A549 (cell line): ENCODE data around the gene MYLK4. TPM values are rescaled to one million over a fixed set of nuclear protein-coding genes. Genes with fewer than 3 reads are reported as not detected.

Experiments used
- ATAC-seq, 2 experiments: fragments of 200-7000 bp in 1 of 2; fragments of >200 bp in 1 of 2; cut with Nextera tagmentation in 1 of 2; cut with Tn5 transposase in 1 of 2; 3 replicates each; pipeline versions ENCODE4 v1.8.0 to v1.9.1; 2018 to 2020; ENCODE audit warnings: mild to moderate bottlenecking in 1 of 2, moderate library complexity in 1 of 2
- CTCF ChIA-PET: fragments of 300-600 bp; sonication (Branson Sonifier 250); formaldehyde crosslinking; extraction: SDS; loops from one replicate; lab custom pipeline; 2021; ENCODE audit warnings: antibody characterized with exemption, inconsistent platforms; lab: Yijun Ruan, JAX
- POLR2A ChIA-PET: fragments of 350-600 bp; formaldehyde crosslinking; extraction: SDS; loops from one replicate; lab custom pipeline; 2021; ENCODE audit warnings: antibody characterized with exemption, inconsistent platforms; lab: Yijun Ruan, JAX
- DNase-seq, 2 experiments: peaks; one replicate each; pipeline versions ENCODE4 v3.0.0 to v3.0.0-alpha.2; 2011 to 2016; ENCODE audit warnings: low read depth in 1 of 2, low spot score in 1 of 2
- FAIRE-seq: peaks from 2 replicates; lab custom pipeline; 2011; peaks lifted over from hg19 to GRCh38; lab: Jason Lieb, UNC
- H3K27ac ChIP-seq, 2 experiments: fragments of >200 bp; sonication (Bioruptor Twin); formaldehyde crosslinking; 3 replicates each; pipeline ENCODE4 v1.5.1; 2016 to 2017
- H3K4me1 ChIP-seq: fragments of >200 bp; sonication (Bioruptor Twin); formaldehyde crosslinking; 3 replicates; pipeline ENCODE4 v1.6.1; 2016
- H3K4me2 ChIP-seq: fragments of >200 bp; sonication (Bioruptor Twin); formaldehyde crosslinking; 3 replicates; pipeline ENCODE4 v1.6.1; 2016
- H3K4me3 ChIP-seq: fragments of >200 bp; sonication (Bioruptor Twin); formaldehyde crosslinking; 3 replicates; pipeline ENCODE4 v1.5.1; 2016
- H3K9me3 ChIP-seq: fragments of >200 bp; sonication (Bioruptor Twin); formaldehyde crosslinking; 3 replicates; pipeline ENCODE4 v1.6.1; 2016
- BCL3 ChIP-seq: fragments of >200 bp; sonication (Bioruptor Twin); formaldehyde crosslinking; IDR thresholded peaks from 3 replicates; pipeline ENCODE4 v1.6.1; 2016
- CEBPB ChIP-seq, 2 experiments: fragments of >200 bp in 1 of 2; sonication (Bioruptor Twin) in 1 of 2; formaldehyde crosslinking in 1 of 2; IDR thresholded peaks; 2 replicates each; pipeline ENCODE4 v1.6.1; 2012 to 2016
- CHD2 ChIP-seq: fragments of 150-350 bp; IDR thresholded peaks from 2 replicates; pipeline ENCODE4 v1.6.1; 2014; ENCODE audit warnings: low read length; ENCODE audit not compliant: partially characterized antibody
- CHD4 ChIP-seq: fragments of 200-600 bp; sonication (generic); IDR thresholded peaks from 2 replicates; pipeline ENCODE4 v1.6.1; 2016; ENCODE audit warnings: antibody characterized with exemption, mild to moderate bottlenecking, borderline replicate concordance
- EP300 ChIP-seq, 2 experiments: fragments of >200 bp; sonication (Bioruptor Twin); formaldehyde crosslinking; IDR thresholded peaks; 2 replicates in 1 of 2; 3 replicates in 1 of 2; pipeline ENCODE4 v1.6.1; 2016 to 2017
- ESRRA ChIP-seq: fragments of 150-350 bp; IDR thresholded peaks from 2 replicates; pipeline ENCODE4 v1.6.1; 2014; ENCODE audit warnings: mild to moderate bottlenecking, low read length, borderline replicate concordance
- FOXS1 ChIP-seq: fragments of 250-450 bp; sonication (Bioruptor Pico); IDR thresholded peaks from 2 replicates; pipeline ENCODE4 v1.5.0; 2020; ENCODE audit warnings: mild to moderate bottlenecking, moderate library complexity
- GATA3 ChIP-seq: IDR thresholded peaks from 2 replicates; pipeline ENCODE4 v1.6.1; 2012; ENCODE audit warnings: borderline replicate concordance
- HEYL ChIP-seq: fragments of 250-450 bp; sonication (Bioruptor Pico); IDR thresholded peaks from 2 replicates; pipeline ENCODE4 v1.8.0; 2021; ENCODE audit warnings: mild to moderate bottlenecking, moderate library complexity
- HOXA7 ChIP-seq: fragments of 250-450 bp; sonication (Bioruptor Pico); IDR thresholded peaks from 2 replicates; pipeline ENCODE4 v1.5.0; 2020; ENCODE audit warnings: mild to moderate bottlenecking, moderate library complexity
- HOXB5 ChIP-seq: fragments of 250-450 bp; sonication (Bioruptor Pico); IDR thresholded peaks from 2 replicates; pipeline ENCODE4 v1.5.0; 2020; ENCODE audit warnings: mild to moderate bottlenecking, moderate library complexity
- MAFK ChIP-seq: fragments of 450-650 bp; IDR thresholded peaks from 2 replicates; pipeline ENCODE4 v1.6.1; 2014; ENCODE audit not compliant: partially characterized antibody
- MAZ ChIP-seq: fragments of 150-350 bp; IDR thresholded peaks from 2 replicates; pipeline ENCODE4 v1.6.1; 2014; ENCODE audit warnings: antibody characterized with exemption, low read depth, low read length, borderline replicate concordance
- NFE2L2 ChIP-seq: fragments of 150-350 bp; conservative IDR thresholded peaks from 2 replicates; pipeline ENCODE4 v1.6.1; 2014; ENCODE audit warnings: low read length
- NPAS2 ChIP-seq: fragments of 250-450 bp; sonication (Bioruptor Pico); IDR thresholded peaks from 2 replicates; pipeline ENCODE4 v1.8.0; 2022; ENCODE audit warnings: mild to moderate bottlenecking, moderate library complexity, borderline replicate concordance
- SREBF2 ChIP-seq: fragments of 450-650 bp; IDR thresholded peaks from 2 replicates; pipeline ENCODE4 v1.6.1; 2014; ENCODE audit warnings: mild to moderate bottlenecking, moderate library complexity
- ZFP36 ChIP-seq: fragments of 450-650 bp; IDR thresholded peaks from 2 replicates; pipeline ENCODE4 v1.6.1; 2014; ENCODE audit warnings: borderline replicate concordance; ENCODE audit not compliant: partially characterized antibody
- ZSCAN20 ChIP-seq: fragments of 250-450 bp; sonication (Bioruptor Pico); IDR thresholded peaks from 2 replicates; pipeline ENCODE4 v1.8.0; 2022; ENCODE audit warnings: mild to moderate bottlenecking, moderate library complexity
- WGBS: methylation state at CpG from one replicate; pipeline ENCODE4 v1.1.6; 2017; ENCODE audit errors: missing lambda C conversion rate; 5-methylcytosine and 5-hydroxymethylcytosine counted together
- polyA plus RNA-seq, 4 experiments: library from polyadenylated mRNA; depleted of rRNA in 3 of 4; stranded (reverse); fragments of >200 nt; fragmentation: RNase III in 1 of 4; extraction: RNeasy Plus Mini Kit Qiagen cat#74134 plus additional on column Dnase treatment in 1 of 4; gene quantifications; 2 replicates in 3 of 4; 3 replicates in 1 of 4; pipeline ENCODE4 v1.2.3, GENCODE V29; 2011 to 2017
- TF ChIP-seq, protein P1 (sequence below): fragments of 450-650 bp; IDR thresholded peaks from 2 replicates; pipeline ENCODE4 v1.6.1; 2014; ENCODE audit warnings: antibody characterized with exemption
- TF ChIP-seq, protein P2 (sequence below): fragments of 150-350 bp; IDR thresholded peaks from 2 replicates; pipeline ENCODE4 v1.6.1; 2014; ENCODE audit warnings: low read depth, mild to moderate bottlenecking, low read length
- TF ChIP-seq, protein P3 (sequence below): fragments of 250-450 bp; sonication (Bioruptor Pico); IDR thresholded peaks from 2 replicates; pipeline ENCODE4 v1.5.0; 2021; ENCODE audit warnings: mild to moderate bottlenecking, moderate library complexity, borderline replicate concordance

MYLK4 gene
- polyA plus RNA-seq, 2 of the 4 experiments (the other 2 are of a cell fraction) = 0.14 to 0.21 TPM

- H3K27ac ChIP-seq = peak overlapping the region; percentile 81 to 95
- CTCF ChIA-PET = interaction anchor here (0.9 to 5.2 kb wide), 9 partner anchors 12 to 1036 kb away, joined by 3 to 49 read pairs (median 13); no protein-coding TSS in a partner anchor
- no peaks in the 10 kb centered on the region for H3K9me3 ChIP-seq
- H3K4me2 ChIP-seq = peak overlapping the region; percentile 9; the same call in 1 of the 3 replicates
- FAIRE-seq (no peak), ATAC-seq (no peak), DNase-seq (no peak)
- H3K4me3 ChIP-seq = no peak overlapping the region
- POLR2A ChIA-PET = no interaction called here
- TF ChIP-seq ZFP36 (no peak), MAZ (no peak), EP300 (IDR thresholded peaks at IDR 0.05) (no peak), HEYL (CRISPR knock-in tag) (no peak), CHD2 (no peak), ZSCAN20 (CRISPR knock-in tag) (no peak), ESRRA (no peak), HOXB5 (CRISPR knock-in tag) (no peak), SREBF2 (no peak), BCL3 (no peak), GATA3 (no peak), CEBPB (IDR thresholded peaks at IDR 0.05) (no peak), NPAS2 (CRISPR knock-in tag) (no peak), MAFK (no peak), CHD4 (no peak)
- TF ChIP-seq, protein P1, sequence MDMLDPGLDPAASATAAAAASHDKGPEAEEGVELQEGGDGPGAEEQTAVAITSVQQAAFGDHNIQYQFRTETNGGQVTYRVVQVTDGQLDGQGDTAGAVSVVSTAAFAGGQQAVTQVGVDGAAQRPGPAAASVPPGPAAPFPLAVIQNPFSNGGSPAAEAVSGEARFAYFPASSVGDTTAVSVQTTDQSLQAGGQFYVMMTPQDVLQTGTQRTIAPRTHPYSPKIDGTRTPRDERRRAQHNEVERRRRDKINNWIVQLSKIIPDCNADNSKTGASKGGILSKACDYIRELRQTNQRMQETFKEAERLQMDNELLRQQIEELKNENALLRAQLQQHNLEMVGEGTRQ = no peak
- TF ChIP-seq, protein P2, sequence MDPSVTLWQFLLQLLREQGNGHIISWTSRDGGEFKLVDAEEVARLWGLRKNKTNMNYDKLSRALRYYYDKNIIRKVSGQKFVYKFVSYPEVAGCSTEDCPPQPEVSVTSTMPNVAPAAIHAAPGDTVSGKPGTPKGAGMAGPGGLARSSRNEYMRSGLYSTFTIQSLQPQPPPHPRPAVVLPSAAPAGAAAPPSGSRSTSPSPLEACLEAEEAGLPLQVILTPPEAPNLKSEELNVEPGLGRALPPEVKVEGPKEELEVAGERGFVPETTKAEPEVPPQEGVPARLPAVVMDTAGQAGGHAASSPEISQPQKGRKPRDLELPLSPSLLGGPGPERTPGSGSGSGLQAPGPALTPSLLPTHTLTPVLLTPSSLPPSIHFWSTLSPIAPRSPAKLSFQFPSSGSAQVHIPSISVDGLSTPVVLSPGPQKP = no peak
- TF ChIP-seq, protein P3, sequence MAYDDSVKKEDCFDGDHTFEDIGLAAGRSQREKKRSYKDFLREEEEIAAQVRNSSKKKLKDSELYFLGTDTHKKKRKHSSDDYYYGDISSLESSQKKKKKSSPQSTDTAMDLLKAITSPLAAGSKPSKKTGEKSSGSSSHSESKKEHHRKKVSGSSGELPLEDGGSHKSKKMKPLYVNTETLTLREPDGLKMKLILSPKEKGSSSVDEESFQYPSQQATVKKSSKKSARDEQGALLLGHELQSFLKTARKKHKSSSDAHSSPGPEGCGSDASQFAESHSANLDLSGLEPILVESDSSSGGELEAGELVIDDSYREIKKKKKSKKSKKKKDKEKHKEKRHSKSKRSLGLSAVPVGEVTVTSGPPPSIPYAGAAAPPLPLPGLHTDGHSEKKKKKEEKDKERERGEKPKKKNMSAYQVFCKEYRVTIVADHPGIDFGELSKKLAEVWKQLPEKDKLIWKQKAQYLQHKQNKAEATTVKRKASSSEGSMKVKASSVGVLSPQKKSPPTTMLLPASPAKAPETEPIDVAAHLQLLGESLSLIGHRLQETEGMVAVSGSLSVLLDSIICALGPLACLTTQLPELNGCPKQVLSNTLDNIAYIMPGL (CRISPR knock-in tag) = no peak
- 98% methylated on average over 11 of the region's 11 CpGs for WGBS
- H3K4me1 ChIP-seq = peaks cover 51% of the 10 kb centered on the region
Measured at GRCh38 chr6:2632976-2633584, 117.6 kb downstream of the MYLK4 start.

- DNase-seq (no peak), FAIRE-seq (no peak), ATAC-seq (no peak)
- Histone ChIP-seq H3K4me3 (no peak overlapping the region), H3K4me2 (no peak overlapping the region; the same call in 2 of the 3 replicates), H3K4me1 (peaks cover 51% of the 10 kb centered on the region), H3K27ac (peak overlapping the region; percentile 81 to 95; a peak in 5 of 6 replicates), H3K9me3 (no peaks in the 10 kb centered on the region)
- TF ChIP-seq FOXS1 (CRISPR knock-in tag) (no peak), NFE2L2 (no peak), HOXA7 (CRISPR knock-in tag) (no peak)
- 91% methylated on average over 8 of the region's 10 CpGs for WGBS
- POLR2A ChIA-PET = no interaction called here
- CTCF ChIA-PET = interaction anchor here (0.8 to 5.2 kb wide), 4 partner anchors 279 to 1035 kb away, joined by 3 to 49 read pairs (median 8); no protein-coding TSS in a partner anchor
Measured at GRCh38 chr6:2632368-2632767, 118.4 kb downstream of the MYLK4 start.
